Fibroblast of the conjunctiva (primary cell): Measurements from ENCODE around the gene TREML1.
"Not testable (repeated sequence)": the region's sequence is repeated elsewhere in the genome, so short reads cannot be mapped to it uniquely, and the experiment has no call there.

Source experiments
- DNase-seq: peaks from one replicate; pipeline ENCODE4 v3.0.0-alpha.2; 2010; ENCODE audit warnings: low read depth

Gene TREML1

GRCh38 chr6:41147917-41148316 lies 6.2 kb downstream of the TREML1 start:
- DNase-seq, result no peak

GRCh38 chr6:41136911-41137310 lies 17.2 kb downstream of the TREML1 start:
- no peak for DNase-seq

- no peak for DNase-seq
These were observed 18.9 kb downstream of the TREML1 start for GRCh38 chr6:41135062-41135832.

- no peak for DNase-seq
These were observed 21.9 kb downstream of the TREML1 start for GRCh38 chr6:41132254-41132653.

- DNase-seq, result no peak
These were observed 28.9 kb downstream of the TREML1 start for GRCh38 chr6:41125282-41125681.

GRCh38 chr6:41122918-41123317 lies 31.2 kb downstream of the TREML1 start:
- DNase-seq, result no peak

GRCh38 chr6:41122373-41122772 lies 31.8 kb downstream of the TREML1 start:
- no peak for DNase-seq

GRCh38 chr6:41120058-41120457 lies 34.1 kb downstream of the TREML1 start:
- no peak for DNase-seq

GRCh38 chr6:41119508-41119907 lies 34.6 kb downstream of the TREML1 start:
- DNase-seq, result no peak

- DNase-seq, result not testable (repeated sequence)
These were observed 39.1 kb downstream of the TREML1 start for GRCh38 chr6:41115027-41115426.

GRCh38 chr6:41111017-41111416 lies 43.1 kb downstream of the TREML1 start:
- DNase-seq, result no peak

GRCh38 chr6:41103847-41104246 lies 50.3 kb downstream of the TREML1 start:
- DNase-seq, result no peak

GRCh38 chr6:41100871-41101287 lies 53.3 kb downstream of the TREML1 start:
- no peak for DNase-seq
